GM12878 (cell line): ENCODE measurements around the gene MS4A12. TPM values are rescaled to one million over a fixed set of nuclear protein-coding genes. Genes with fewer than 3 reads are reported as not detected.

Experiments used
- ATAC-seq: fragments of 200-7000 bp; cut with Tn5 transposase; 3 replicates; pipeline ENCODE4 v1.9.1; 2020; ENCODE audit warnings: mild to moderate bottlenecking, moderate library complexity
- BruUV-seq: library from RNA; stranded (reverse); fragments of 400-500 nt; replicated peaks from 2 replicates; lab custom pipeline; 2021; lab: Mats Ljungman, UMichigan
- CTCF ChIA-PET: fragments of 300-600 bp; sonication (Branson Sonifier 250); formaldehyde crosslinking; extraction: SDS; loops from one replicate; lab custom pipeline; 2021; ENCODE audit warnings: inconsistent platforms; lab: Yijun Ruan, JAX
- POLR2A ChIA-PET: fragments of 350-600 bp; formaldehyde crosslinking; extraction: SDS; loops from one replicate; lab custom pipeline; 2021; ENCODE audit warnings: inconsistent platforms; lab: Charles Lee
- RAD21 ChIA-PET: fragments of 300-600 bp; sonication (Branson Sonifier 250); formaldehyde crosslinking; loops from one replicate; lab custom pipeline; 2023; ENCODE audit warnings: antibody characterized with exemption; ENCODE audit not compliant: unreplicated experiment; lab: Charles Lee
- SMC1A ChIA-PET: fragments of 300-600 bp; sonication (Branson Sonifier 250); formaldehyde crosslinking; loops from one replicate; lab custom pipeline; 2023; ENCODE audit not compliant: unreplicated experiment, uncharacterized antibody; lab: Charles Lee
- DNase-seq: peaks from one replicate; pipeline ENCODE4 v3.0.0-alpha.2; 2011; ENCODE audit warnings: low read depth, low spot score
- FAIRE-seq: peaks from 3 replicates; lab custom pipeline; 2011; peaks lifted over from hg19 to GRCh38; lab: Jason Lieb, UNC
- H2AFZ ChIP-seq: 2 replicates; pipeline ENCODE4 v1.6.0; 2011; ENCODE audit warnings: low read depth, low read length, control low read depth; ENCODE audit not compliant: control insufficient read depth
- H3K27ac ChIP-seq: 2 replicates; pipeline ENCODE4 v1.5.1; 2011; ENCODE audit warnings: control low read depth; ENCODE audit not compliant: control insufficient read depth, insufficient read depth
- H3K27me3 ChIP-seq, 2 experiments: replicated peaks in 1 of 2; 2 replicates each; pipeline versions ENCODE4 v1.6.0 to v1.6.1; 2011; ENCODE audit warnings: low read length in 1 of 2; ENCODE audit not compliant: control insufficient read depth in 2 of 2, insufficient read depth in 2 of 2
- H3K36me3 ChIP-seq, 2 experiments: 2 replicates each; pipeline ENCODE4 v1.5.1; 2011; ENCODE audit warnings: low read length in 1 of 2; ENCODE audit not compliant: control insufficient read depth in 2 of 2, insufficient read depth in 2 of 2
- H3K4me1 ChIP-seq: 2 replicates; pipeline ENCODE4 v1.6.1; 2011; ENCODE audit warnings: mild to moderate bottlenecking, low read length, moderate library complexity, mixed read lengths; ENCODE audit not compliant: control insufficient read depth, insufficient read depth
- H3K4me2 ChIP-seq: 2 replicates; pipeline ENCODE4 v1.6.0; 2011; ENCODE audit warnings: control low read depth; ENCODE audit not compliant: control insufficient read depth, insufficient read depth
- H3K4me3 ChIP-seq: fragments of 200-600 bp; sonication (generic); 2 replicates; pipeline ENCODE4 v1.5.1; 2016
- H3K79me2 ChIP-seq: 2 replicates; pipeline ENCODE4 v1.6.0; 2011; ENCODE audit warnings: low read length; ENCODE audit not compliant: control insufficient read depth, insufficient read depth
- H3K9ac ChIP-seq: 2 replicates; pipeline ENCODE4 v1.8.0; 2011; ENCODE audit warnings: low read length, control low read depth, mixed read lengths; ENCODE audit not compliant: control insufficient read depth, insufficient read depth
- H3K9me3 ChIP-seq: replicated peaks from 3 replicates; pipeline ENCODE4 v1.5.1; 2011; ENCODE audit warnings: mild to moderate bottlenecking, low read length; ENCODE audit not compliant: control insufficient read depth, insufficient read depth
- H4K20me1 ChIP-seq: 2 replicates; pipeline ENCODE4 v1.6.0; 2011; ENCODE audit not compliant: control insufficient read depth, insufficient read depth
- HDAC2 ChIP-seq: fragments of 200-600 bp; sonication (generic); IDR thresholded peaks from 2 replicates; pipeline ENCODE4 v1.6.1; 2017
- HDGF ChIP-seq: fragments of 450-650 bp; IDR thresholded peaks from 2 replicates; pipeline ENCODE4 v1.6.1; 2016; ENCODE audit warnings: antibody characterized with exemption
- JUND ChIP-seq: IDR thresholded peaks from 2 replicates; pipeline ENCODE4 v1.6.1; 2012; ENCODE audit warnings: low read depth, mild to moderate bottlenecking, low read length, improper control_type of control experiment, moderate library complexity
- KLF5 ChIP-seq: fragments of 450-650 bp; IDR thresholded peaks from 2 replicates; pipeline ENCODE4 v1.6.1; 2014; ENCODE audit warnings: mild to moderate bottlenecking; ENCODE audit not compliant: partially characterized antibody
- MTA2 ChIP-seq: fragments of 450-650 bp; IDR thresholded peaks from 2 replicates; pipeline ENCODE4 v1.6.1; 2016; ENCODE audit warnings: low read depth, mild to moderate bottlenecking, moderate library complexity
- MXI1 ChIP-seq: fragments of 150-350 bp; IDR thresholded peaks from 2 replicates; pipeline ENCODE4 v1.6.1; 2011; ENCODE audit warnings: low read depth, mild to moderate bottlenecking, inconsistent platforms, low read length, improper control_type of control experiment
- NFIC ChIP-seq: IDR thresholded peaks from 2 replicates; pipeline ENCODE4 v1.6.1; 2012; ENCODE audit warnings: low read depth, mild to moderate bottlenecking, inconsistent platforms, low read length, moderate library complexity
- NFYA ChIP-seq: IDR thresholded peaks from 2 replicates; pipeline ENCODE4 v1.6.1; 2011; ENCODE audit warnings: low read depth, mild to moderate bottlenecking, low read length, improper control_type of control experiment, borderline replicate concordance
- PAX8 ChIP-seq: fragments of 450-650 bp; IDR thresholded peaks from 2 replicates; pipeline ENCODE4 v1.6.1; 2017; ENCODE audit warnings: mild to moderate bottlenecking, moderate library complexity
- RELB ChIP-seq: fragments of 450-650 bp; IDR thresholded peaks from 2 replicates; pipeline ENCODE4 v1.6.1; 2017; ENCODE audit warnings: low read depth, mild to moderate bottlenecking, moderate library complexity
- SIN3A ChIP-seq: IDR thresholded peaks from 2 replicates; pipeline ENCODE4 v1.6.1; 2012; ENCODE audit warnings: low read depth, low read length, improper control_type of control experiment
- SIX5 ChIP-seq: IDR thresholded peaks from 2 replicates; pipeline ENCODE4 v1.6.1; 2011; ENCODE audit warnings: mild to moderate bottlenecking, low read depth, low read length, moderate library complexity; ENCODE audit not compliant: severe bottlenecking
- SPI1 ChIP-seq: IDR thresholded peaks from 2 replicates; pipeline ENCODE4 v1.6.1; 2011; ENCODE audit warnings: low read depth, mild to moderate bottlenecking, low read length, moderate library complexity, borderline replicate concordance; ENCODE audit not compliant: insufficient read depth
- SREBF1 ChIP-seq: IDR thresholded peaks from 2 replicates; pipeline ENCODE4 v1.6.1; 2012; ENCODE audit warnings: mild to moderate bottlenecking, low read length
- SUZ12 ChIP-seq: fragments of 200-600 bp; sonication (generic); IDR thresholded peaks from one replicate; pipeline ENCODE4 v1.6.1; 2018; ENCODE audit warnings: antibody characterized with exemption, mild to moderate bottlenecking; ENCODE audit not compliant: unreplicated experiment
- TBL1XR1 ChIP-seq: IDR thresholded peaks from 2 replicates; pipeline ENCODE4 v1.6.1; 2012; ENCODE audit warnings: low read depth, low read length, improper control_type of control experiment
- YBX1 ChIP-seq: fragments of 450-650 bp; IDR thresholded peaks from 2 replicates; pipeline ENCODE4 v1.6.1; 2016; ENCODE audit warnings: antibody characterized with exemption
- ZNF207 ChIP-seq: fragments of 450-650 bp; IDR thresholded peaks from 2 replicates; pipeline ENCODE4 v1.6.1; 2014; ENCODE audit warnings: antibody characterized with exemption, mild to moderate bottlenecking, borderline replicate concordance
- WGBS: methylation state at CpG from one replicate; pipeline ENCODE4 v1.1.6; 2016; ENCODE audit warnings: low lambda C conversion rate; ENCODE audit not compliant: insufficient replicate concordance, insufficient coverage; ENCODE audit errors: missing lambda C conversion rate; 5-methylcytosine and 5-hydroxymethylcytosine counted together
- in situ Hi-C: fragments of 300-500 bp; cut with MboI; formaldehyde crosslinking; loops from 9 replicates; pipeline ENCODE4 v1.14.3; 2018; ENCODE audit warnings: mixed read lengths
- intact Hi-C: fragments of 100-400 bp; cut with micrococcal nuclease; formaldehyde crosslinking; loops from one replicate; pipeline ENCODE4 v1.14.2; 2022; ENCODE audit not compliant: unreplicated experiment
- polyA plus RNA-seq, 11 experiments: library from polyadenylated mRNA; depleted of rRNA in 4 of 11; unstranded in 6 of 11; stranded (reverse) in 5 of 11; fragments of >200 nt; fragmentation: Nextera tagmentation in 4 of 11; fragmentation: Illumina TruSeq in 1 of 11; extraction: Ambion mirVana in 4 of 11; extraction: Trizol in 1 of 11; gene quantifications; 1 replicate in 1 of 11; 2 replicates in 10 of 11; pipeline versions ENCODE4 v1.2.1 to v1.2.3, GENCODE V29; 2011 to 2016; ENCODE audit warnings: inconsistent platforms in 2 of 11, missing spikeins in 2 of 11, low read depth in 1 of 11
- total RNA-seq, 4 experiments: library from RNA; depleted of rRNA in 3 of 4; stranded (reverse); fragments of >200 nt in 3 of 4; fragmentation: Illumina TruSeq in 1 of 4; extraction: Trizol in 1 of 4; gene quantifications; 2 replicates each; pipeline versions ENCODE4 v1.2.1 to v1.2.3, GENCODE V29; 2013 to 2021
- TF ChIP-seq, protein P1 (sequence below): fragments of 450-650 bp; IDR thresholded peaks from 2 replicates; pipeline ENCODE4 v1.6.1; 2016; ENCODE audit warnings: mild to moderate bottlenecking, moderate library complexity, borderline replicate concordance

MS4A12 gene
- total and polyA plus RNA-seq, 10 of the 15 experiments (the other 5 are each of a cell fraction or from before 2014, with no cell fraction given) = 0.05 TPM; not detected in 9

GRCh38 chr11:60455531-60456042 lies 37.0 kb upstream of the MS4A12 start, which contains the start of gene MS4A1:
TSS of gene MS4A1 (plus strand) at chr11:60455847. CDS start at chr11:60462375, 6,528 bp downstream.
- peak within 1 kb of the TSS; percentile 89 for H3K4me3 ChIP-seq
- ChIA-PET CTCF (interaction anchor here (0.7 to 7.7 kb wide), 12 partner anchors 13 to 308 kb away, joined by 3 to 190 read pairs (median 10); partner anchors contain the start of gene MS4A7), POLR2A (interaction anchor here (0.6 to 3.9 kb wide), 12 partner anchors 9 to 314 kb away, joined by 3 to 23 read pairs (median 6); partner anchors contain the start of gene MS4A7), SMC1A (interaction anchor here (0.9 to 9.0 kb wide), 17 partner anchors 10 to 458 kb away, joined by 3 to 298 read pairs (median 6); partner anchors contain the start of genes MS4A7 and TMEM109), RAD21 (interaction anchor here (1.1 to 7.4 kb wide), 16 partner anchors 10 to 308 kb away, joined by 3 to 195 read pairs (median 4); partner anchors contain the start of gene MS4A7)
- H2AFZ ChIP-seq = no peak within 1 kb of the TSS; the same call in 1 of the 2 replicates
- in situ Hi-C loops (loop anchor here (10.0 kb wide), 1 partner anchor 609 kb away; no protein-coding TSS in a partner anchor), intact Hi-C loops (loop anchor here (1.0 kb wide), 2 partner anchors 77 to 88 kb away; partner anchors contain the start of gene MS4A7)
- peaks cover 0 to 2% of the 10 kb centered on the region in 2 experiments; a peak in 1 of 4 replicates for H3K36me3 ChIP-seq
- 0% methylated on average over 4 of the region's 4 CpGs for WGBS
- no TSS peak for BruUV-seq
- ATAC-seq = peak; percentile 82
- H3K9ac ChIP-seq = peak within 1 kb of the TSS; percentile 85
- peak within 1 kb of the TSS; percentile 82 for H3K4me2 ChIP-seq
- no peaks in the 10 kb centered on the region for H3K27me3 ChIP-seq
- FAIRE-seq = peak; percentile 61
- H3K79me2 ChIP-seq = peaks cover 52% of the 10 kb centered on the region
- peak within 1 kb of the TSS; percentile 93 for H3K27ac ChIP-seq
- peaks cover 21% of the 10 kb centered on the region for H3K4me1 ChIP-seq
- H4K20me1 ChIP-seq = 0 out of 2 replicates have a peak, but pooled peaks cover 2% of the 10 kb centered on the region
- DNase-seq = peak; percentile 98
- no peaks in the 10 kb centered on the region for H3K9me3 ChIP-seq
- TF ChIP-seq ZNF207 = 0 out of 2 replicates have a peak, but pooled peaks have one; percentile 62
- peak; percentile 64; the same call in 1 of the 2 replicates for TF ChIP-seq MXI1
- TF ChIP-seq NFYA = no peak
- TF ChIP-seq SUZ12 = no peak
- TF ChIP-seq HDAC2 = no peak
- no peak for TF ChIP-seq HDGF
- TF ChIP-seq NFIC = peak; percentile 93
- TF ChIP-seq RELB = peak; percentile 90
- 0 out of 2 replicates have a peak, but pooled peaks have one; percentile 66 for TF ChIP-seq JUND
- peak; percentile 93; the same call in 1 of the 2 replicates for TF ChIP-seq YBX1
- TF ChIP-seq SREBF1 = no peak; the same call in 1 of the 2 replicates
- no peak for TF ChIP-seq SIN3A
- TF ChIP-seq KLF5 = peak; percentile 88
- 0 out of 2 replicates have a peak, but pooled peaks have one; percentile 84 for TF ChIP-seq PAX8
- TF ChIP-seq MTA2 = peak; percentile 100
- TF ChIP-seq, protein P1, sequence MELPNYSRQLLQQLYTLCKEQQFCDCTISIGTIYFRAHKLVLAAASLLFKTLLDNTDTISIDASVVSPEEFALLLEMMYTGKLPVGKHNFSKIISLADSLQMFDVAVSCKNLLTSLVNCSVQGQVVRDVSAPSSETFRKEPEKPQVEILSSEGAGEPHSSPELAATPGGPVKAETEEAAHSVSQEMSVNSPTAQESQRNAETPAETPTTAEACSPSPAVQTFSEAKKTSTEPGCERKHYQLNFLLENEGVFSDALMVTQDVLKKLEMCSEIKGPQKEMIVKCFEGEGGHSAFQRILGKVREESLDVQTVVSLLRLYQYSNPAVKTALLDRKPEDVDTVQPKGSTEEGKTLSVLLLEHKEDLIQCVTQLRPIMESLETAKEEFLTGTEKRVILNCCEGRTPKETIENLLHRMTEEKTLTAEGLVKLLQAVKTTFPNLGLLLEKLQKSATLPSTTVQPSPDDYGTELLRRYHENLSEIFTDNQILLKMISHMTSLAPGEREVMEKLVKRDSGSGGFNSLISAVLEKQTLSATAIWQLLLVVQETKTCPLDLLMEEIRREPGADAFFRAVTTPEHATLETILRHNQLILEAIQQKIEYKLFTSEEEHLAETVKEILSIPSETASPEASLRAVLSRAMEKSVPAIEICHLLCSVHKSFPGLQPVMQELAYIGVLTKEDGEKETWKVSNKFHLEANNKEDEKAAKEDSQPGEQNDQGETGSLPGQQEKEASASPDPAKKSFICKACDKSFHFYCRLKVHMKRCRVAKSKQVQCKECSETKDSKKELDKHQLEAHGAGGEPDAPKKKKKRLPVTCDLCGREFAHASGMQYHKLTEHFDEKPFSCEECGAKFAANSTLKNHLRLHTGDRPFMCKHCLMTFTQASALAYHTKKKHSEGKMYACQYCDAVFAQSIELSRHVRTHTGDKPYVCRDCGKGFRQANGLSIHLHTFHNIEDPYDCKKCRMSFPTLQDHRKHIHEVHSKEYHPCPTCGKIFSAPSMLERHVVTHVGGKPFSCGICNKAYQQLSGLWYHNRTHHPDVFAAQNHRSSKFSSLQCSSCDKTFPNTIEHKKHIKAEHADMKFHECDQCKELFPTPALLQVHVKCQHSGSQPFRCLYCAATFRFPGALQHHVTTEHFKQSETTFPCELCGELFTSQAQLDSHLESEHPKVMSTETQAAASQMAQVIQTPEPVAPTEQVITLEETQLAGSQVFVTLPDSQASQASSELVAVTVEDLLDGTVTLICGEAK = no peak
- TF ChIP-seq SIX5 = no peak
- TF ChIP-seq SPI1 = peak; percentile 99
- peak; percentile 94 for TF ChIP-seq TBL1XR1
